ENCODE measurements around the gene EGF.

Gene EGF

DNA sequence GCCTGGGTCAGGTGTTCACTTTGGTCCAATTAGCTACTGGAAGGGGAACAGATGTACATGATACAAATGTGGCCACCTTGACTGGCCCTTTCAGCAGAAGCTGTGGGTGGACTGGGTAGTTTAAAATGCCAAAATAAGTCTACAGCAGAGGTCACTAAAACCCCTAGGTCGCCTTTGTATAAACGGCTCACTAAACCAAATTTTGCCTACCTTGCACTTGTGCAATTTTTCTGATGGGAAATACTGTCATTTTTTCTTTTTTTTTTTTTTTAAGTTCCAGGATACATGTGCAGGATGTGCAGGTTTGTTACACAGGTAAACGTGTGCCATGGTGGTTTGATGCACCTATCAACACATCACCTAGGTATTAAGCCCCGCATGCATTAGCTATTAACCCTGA, 109.8 kb downstream of the EGF start:
- no peak overlapping the region for H2AFZ ChIP-seq (ENCODE audit: low read length)
- H3K4me2 ChIP-seq (ENCODE audit: low read length), result no peak overlapping the region
- no peak overlapping the region for H3K9ac ChIP-seq (ENCODE audit: low read length)
- H3K27me3 ChIP-seq (ENCODE audit: insufficient read depth, low read length), result no peaks in the 10 kb centered on the region
- H3K9me3 ChIP-seq (ENCODE audit: low read length), result no peaks in the 10 kb centered on the region
- no peak overlapping the region for H3K4me3 ChIP-seq (ENCODE audit: low read depth, low read length, poor library complexity, severe bottlenecking)
- H3F3A ChIP-seq (ENCODE audit: insufficient read depth, low read length), result no peaks in the 10 kb centered on the region
- H3K79me2 ChIP-seq (ENCODE audit: insufficient read depth, low read length), result no peaks in the 10 kb centered on the region
- no peaks in the 10 kb centered on the region for H3K36me3 ChIP-seq (ENCODE audit: insufficient read depth, low read length)
- H3K27ac ChIP-seq (ENCODE audit: low read depth, low read length, poor library complexity, severe bottlenecking), result no peak overlapping the region
- no peaks in the 10 kb centered on the region for H4K20me1 ChIP-seq (ENCODE audit: insufficient read depth, low read length)
- H3K9me2 ChIP-seq (ENCODE audit: low read depth, low read length), result no peaks in the 10 kb centered on the region
- no peaks in the 10 kb centered on the region for H3K4me1 ChIP-seq (ENCODE audit: insufficient read depth, low read length, severe bottlenecking)
- TF ChIP-seq, protein P1, sequence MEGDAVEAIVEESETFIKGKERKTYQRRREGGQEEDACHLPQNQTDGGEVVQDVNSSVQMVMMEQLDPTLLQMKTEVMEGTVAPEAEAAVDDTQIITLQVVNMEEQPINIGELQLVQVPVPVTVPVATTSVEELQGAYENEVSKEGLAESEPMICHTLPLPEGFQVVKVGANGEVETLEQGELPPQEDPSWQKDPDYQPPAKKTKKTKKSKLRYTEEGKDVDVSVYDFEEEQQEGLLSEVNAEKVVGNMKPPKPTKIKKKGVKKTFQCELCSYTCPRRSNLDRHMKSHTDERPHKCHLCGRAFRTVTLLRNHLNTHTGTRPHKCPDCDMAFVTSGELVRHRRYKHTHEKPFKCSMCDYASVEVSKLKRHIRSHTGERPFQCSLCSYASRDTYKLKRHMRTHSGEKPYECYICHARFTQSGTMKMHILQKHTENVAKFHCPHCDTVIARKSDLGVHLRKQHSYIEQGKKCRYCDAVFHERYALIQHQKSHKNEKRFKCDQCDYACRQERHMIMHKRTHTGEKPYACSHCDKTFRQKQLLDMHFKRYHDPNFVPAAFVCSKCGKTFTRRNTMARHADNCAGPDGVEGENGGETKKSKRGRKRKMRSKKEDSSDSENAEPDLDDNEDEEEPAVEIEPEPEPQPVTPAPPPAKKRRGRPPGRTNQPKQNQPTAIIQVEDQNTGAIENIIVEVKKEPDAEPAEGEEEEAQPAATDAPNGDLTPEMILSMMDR (IDR thresholded peaks at IDR 0.05; ENCODE audit: low read length), result no peak
- no peak for TF ChIP-seq EZH2 (IDR thresholded peaks at IDR 0.05; ENCODE audit: borderline replicate concordance, low read length)

DNA sequence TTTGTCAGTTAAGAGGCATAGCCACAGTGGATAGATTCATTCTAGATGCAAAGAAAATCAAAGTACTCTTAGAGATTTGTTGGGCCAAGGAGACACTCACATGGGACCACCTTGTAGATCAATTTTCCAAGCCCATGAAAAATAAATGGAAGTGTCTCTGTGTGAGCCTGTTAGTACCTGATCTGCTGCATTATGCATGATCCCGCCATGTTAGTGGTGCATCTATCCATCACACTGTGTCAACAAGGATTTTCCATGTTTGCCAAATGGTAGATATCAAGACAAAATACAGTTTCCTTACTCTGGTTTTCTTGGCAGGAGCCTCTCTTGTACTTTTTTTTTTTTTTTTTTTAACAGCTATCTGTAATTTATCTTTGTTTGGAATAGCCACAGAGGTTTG, 112.4 kb downstream of the EGF start:
- Histone ChIP-seq H3K4me1 (ENCODE audit: insufficient read depth, low read length, severe bottlenecking) (no peaks in the 10 kb centered on the region), H3K4me2 (ENCODE audit: low read length) (no peak overlapping the region), H3F3A (ENCODE audit: insufficient read depth, low read length) (no peaks in the 10 kb centered on the region), H3K79me2 (ENCODE audit: insufficient read depth, low read length) (no peaks in the 10 kb centered on the region), H3K9ac (ENCODE audit: low read length) (no peak overlapping the region), H3K9me2 (ENCODE audit: low read depth, low read length) (no peaks in the 10 kb centered on the region), H3K36me3 (ENCODE audit: insufficient read depth, low read length) (no peaks in the 10 kb centered on the region), H4K20me1 (ENCODE audit: insufficient read depth, low read length) (no peaks in the 10 kb centered on the region), H3K27ac (ENCODE audit: low read depth, low read length, poor library complexity, severe bottlenecking) (no peak overlapping the region), H3K27me3 (ENCODE audit: insufficient read depth, low read length) (no peaks in the 10 kb centered on the region), H3K9me3 (ENCODE audit: low read length) (no peaks in the 10 kb centered on the region), H3K4me3 (ENCODE audit: low read depth, low read length, poor library complexity, severe bottlenecking) (no peak overlapping the region), H2AFZ (ENCODE audit: low read length) (no peak overlapping the region)
- TF ChIP-seq EZH2 (IDR thresholded peaks at IDR 0.05; ENCODE audit: borderline replicate concordance, low read length), result no peak
- TF ChIP-seq, protein P1 (IDR thresholded peaks at IDR 0.05; ENCODE audit: low read length), result no peak

DNA sequence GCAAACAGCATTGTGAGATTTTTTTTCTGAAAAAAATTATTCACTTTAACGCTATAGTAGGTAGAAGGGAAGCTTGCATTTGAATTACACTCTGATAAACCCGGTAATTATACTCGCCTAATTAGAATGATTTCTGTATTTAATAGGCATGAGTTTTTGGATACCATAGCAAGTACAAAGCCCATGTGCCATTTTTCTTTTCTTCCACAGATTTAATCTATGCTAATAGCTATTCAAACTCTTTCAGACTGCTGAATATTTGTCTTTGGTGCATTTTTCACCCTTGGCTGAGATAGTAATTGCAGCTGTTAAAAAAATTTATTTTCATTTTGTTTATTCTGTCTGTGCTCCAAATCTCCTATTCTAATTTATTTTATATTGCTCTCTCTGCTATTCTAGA, 113.0 kb downstream of the EGF start:
- Histone ChIP-seq H3K79me2 (ENCODE audit: insufficient read depth, low read length) (no peaks in the 10 kb centered on the region), H3K27me3 (ENCODE audit: insufficient read depth, low read length) (no peaks in the 10 kb centered on the region), H3K9me3 (ENCODE audit: low read length) (no peaks in the 10 kb centered on the region), H3K4me3 (ENCODE audit: low read depth, low read length, poor library complexity, severe bottlenecking) (no peak overlapping the region), H3K4me2 (ENCODE audit: low read length) (no peak overlapping the region), H3K9me2 (ENCODE audit: low read depth, low read length) (no peaks in the 10 kb centered on the region), H2AFZ (ENCODE audit: low read length) (no peak overlapping the region), H3K4me1 (ENCODE audit: insufficient read depth, low read length, severe bottlenecking) (no peaks in the 10 kb centered on the region), H4K20me1 (ENCODE audit: insufficient read depth, low read length) (no peaks in the 10 kb centered on the region), H3K9ac (ENCODE audit: low read length) (no peak overlapping the region), H3K36me3 (ENCODE audit: insufficient read depth, low read length) (no peaks in the 10 kb centered on the region), H3K27ac (ENCODE audit: low read depth, low read length, poor library complexity, severe bottlenecking) (no peak overlapping the region), H3F3A (ENCODE audit: insufficient read depth, low read length) (no peaks in the 10 kb centered on the region)
- TF ChIP-seq, protein P1 (IDR thresholded peaks at IDR 0.05; ENCODE audit: low read length), result no peak
- no peak for TF ChIP-seq EZH2 (IDR thresholded peaks at IDR 0.05; ENCODE audit: borderline replicate concordance, low read length)

Measured in OCI-LY1 (cell line).